MM.1S (cell line): ENCODE measurements around the gene KIAA1217.

Experiments used
- DNase-seq: peaks from one replicate; pipeline ENCODE4 v3.0.0-alpha.2; 2015
- H2AFZ ChIP-seq: fragments of 300-600 bp; sonication (generic); 2 replicates; pipeline ENCODE4 v1.6.0; 2016; ENCODE audit warnings: antibody characterized with exemption, low read length
- H3F3A ChIP-seq: fragments of 300-600 bp; sonication (generic); 2 replicates; pipeline ENCODE4 v1.6.1; 2016; ENCODE audit warnings: mild to moderate bottlenecking, antibody characterized with exemption, low read length, moderate library complexity, mixed read lengths; ENCODE audit not compliant: insufficient read depth
- H3K27ac ChIP-seq: fragments of 300-600 bp; sonication (generic); 2 replicates; pipeline ENCODE4 v1.5.1; 2016; ENCODE audit warnings: mild to moderate bottlenecking, low read length
- H3K27me3 ChIP-seq: fragments of 300-600 bp; sonication (generic); replicated peaks from 2 replicates; pipeline ENCODE4 v1.6.0; 2016; ENCODE audit warnings: low read length; ENCODE audit not compliant: insufficient read depth
- H3K36me3 ChIP-seq: fragments of 300-600 bp; sonication (generic); replicated peaks from 2 replicates; pipeline ENCODE4 v1.6.1; 2016; ENCODE audit warnings: mild to moderate bottlenecking, low read length, mixed read lengths; ENCODE audit not compliant: insufficient read depth
- H3K4me1 ChIP-seq: fragments of 300-600 bp; sonication (generic); 2 replicates; pipeline ENCODE4 v1.6.1; 2016; ENCODE audit warnings: low read length, mixed read lengths
- H3K4me2 ChIP-seq: fragments of 300-600 bp; sonication (generic); 2 replicates; pipeline ENCODE4 v1.6.0; 2016; ENCODE audit warnings: low read depth, low read length
- H3K4me3 ChIP-seq: fragments of 300-600 bp; sonication (generic); 2 replicates; pipeline ENCODE4 v1.5.1; 2016; ENCODE audit warnings: low read length, mixed read lengths
- H3K79me2 ChIP-seq: fragments of 300-600 bp; sonication (generic); 2 replicates; pipeline ENCODE4 v1.6.1; 2016; ENCODE audit warnings: mixed run types, low read length, mixed read lengths
- H3K9ac ChIP-seq: fragments of 300-600 bp; sonication (generic); 2 replicates; pipeline ENCODE4 v1.6.1; 2016; ENCODE audit warnings: low read length, mixed read lengths
- H3K9me2 ChIP-seq: fragments of 300-600 bp; sonication (generic); replicated peaks from 2 replicates; pipeline ENCODE4 v1.6.1; 2016; ENCODE audit warnings: mild to moderate bottlenecking, low read length, mixed read lengths; ENCODE audit not compliant: insufficient read depth
- H3K9me3 ChIP-seq: fragments of 300-600 bp; sonication (generic); replicated peaks from 2 replicates; pipeline ENCODE4 v1.6.1; 2016; ENCODE audit warnings: mild to moderate bottlenecking, low read length, mixed read lengths; ENCODE audit not compliant: insufficient read depth
- H4K20me1 ChIP-seq: fragments of 300-600 bp; sonication (generic); 2 replicates; pipeline ENCODE4 v1.6.1; 2016; ENCODE audit warnings: mild to moderate bottlenecking, low read length, moderate library complexity, mixed read lengths; ENCODE audit not compliant: insufficient read depth
- EZH2 ChIP-seq: fragments of 300-600 bp; sonication (generic); optimal IDR thresholded peaks from 2 replicates; pipeline ENCODE3; 2017; ENCODE audit warnings: low read depth, mild to moderate bottlenecking, antibody characterized with exemption, low read length, mixed read lengths
- EZH2phosphoT487 ChIP-seq: fragments of 300-600 bp; sonication (generic); IDR thresholded peaks from 2 replicates; pipeline ENCODE4 v1.6.1; 2018; ENCODE audit warnings: antibody characterized with exemption, low read length
- TF ChIP-seq, protein P1 (sequence below): fragments of 300-600 bp; sonication (generic); IDR thresholded peaks from 2 replicates; pipeline ENCODE4 v1.5.1; 2016; ENCODE audit warnings: antibody characterized with exemption, low read length, mixed read lengths

Gene KIAA1217

DNA sequence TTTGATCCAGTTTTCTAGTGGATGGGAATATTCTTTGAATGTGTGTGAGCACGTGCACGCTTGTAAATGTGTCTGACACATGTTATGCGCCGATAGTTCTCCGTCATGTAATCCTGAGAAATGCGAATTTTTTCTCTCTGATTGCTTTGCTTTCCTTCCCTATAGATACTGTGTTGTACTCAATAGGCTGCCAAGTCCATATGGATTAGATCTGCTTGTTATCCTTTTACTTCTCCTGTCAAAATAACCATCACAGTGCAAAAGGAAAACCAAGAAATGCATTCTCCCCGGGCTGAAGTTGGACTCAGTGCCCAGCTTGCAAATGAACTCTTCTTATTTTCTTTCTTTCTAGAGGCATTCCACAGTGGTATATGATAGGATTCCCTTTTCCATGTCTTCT, 131.9 kb downstream of the KIAA1217 start:
- Histone ChIP-seq H3K4me3 (no peak overlapping the region), H3K27me3 (no peaks in the 10 kb centered on the region), H3K79me2 (no peaks in the 10 kb centered on the region), H3K27ac (no peak overlapping the region), H3K36me3 (no peaks in the 10 kb centered on the region), H4K20me1 (no peaks in the 10 kb centered on the region), H3K9ac (no peak overlapping the region), H3K9me3 (no peaks in the 10 kb centered on the region), H3K9me2 (no peaks in the 10 kb centered on the region), H3K4me2 (no peak overlapping the region), H2AFZ (no peak overlapping the region), H3K4me1 (no peaks in the 10 kb centered on the region), H3F3A (no peaks in the 10 kb centered on the region)
- TF ChIP-seq EZH2 (no peak), EZH2phosphoT487 (no peak)
- TF ChIP-seq, protein P1, sequence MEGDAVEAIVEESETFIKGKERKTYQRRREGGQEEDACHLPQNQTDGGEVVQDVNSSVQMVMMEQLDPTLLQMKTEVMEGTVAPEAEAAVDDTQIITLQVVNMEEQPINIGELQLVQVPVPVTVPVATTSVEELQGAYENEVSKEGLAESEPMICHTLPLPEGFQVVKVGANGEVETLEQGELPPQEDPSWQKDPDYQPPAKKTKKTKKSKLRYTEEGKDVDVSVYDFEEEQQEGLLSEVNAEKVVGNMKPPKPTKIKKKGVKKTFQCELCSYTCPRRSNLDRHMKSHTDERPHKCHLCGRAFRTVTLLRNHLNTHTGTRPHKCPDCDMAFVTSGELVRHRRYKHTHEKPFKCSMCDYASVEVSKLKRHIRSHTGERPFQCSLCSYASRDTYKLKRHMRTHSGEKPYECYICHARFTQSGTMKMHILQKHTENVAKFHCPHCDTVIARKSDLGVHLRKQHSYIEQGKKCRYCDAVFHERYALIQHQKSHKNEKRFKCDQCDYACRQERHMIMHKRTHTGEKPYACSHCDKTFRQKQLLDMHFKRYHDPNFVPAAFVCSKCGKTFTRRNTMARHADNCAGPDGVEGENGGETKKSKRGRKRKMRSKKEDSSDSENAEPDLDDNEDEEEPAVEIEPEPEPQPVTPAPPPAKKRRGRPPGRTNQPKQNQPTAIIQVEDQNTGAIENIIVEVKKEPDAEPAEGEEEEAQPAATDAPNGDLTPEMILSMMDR = no peak
- DNase-seq = no peak

DNA sequence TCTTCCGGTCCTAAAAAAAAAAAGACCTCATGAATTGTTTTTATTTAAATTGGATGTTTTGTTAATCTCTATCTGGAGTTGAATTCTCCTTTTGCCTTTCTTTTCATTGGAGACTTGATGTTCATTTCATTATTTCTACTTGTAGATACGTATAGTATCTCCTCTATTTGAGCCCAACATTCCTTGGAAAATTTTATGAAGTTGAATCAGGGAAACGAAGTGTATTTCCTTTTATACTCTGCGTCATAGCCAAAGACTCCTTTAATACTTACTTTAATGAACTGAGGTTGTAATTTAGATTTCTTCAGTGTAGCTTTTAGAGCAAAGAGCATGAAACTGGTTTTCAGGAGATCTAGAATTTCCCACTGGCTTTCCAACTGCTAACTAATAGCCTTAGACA, 132.4 kb downstream of the KIAA1217 start:
- Histone ChIP-seq H3K9me2 (no peaks in the 10 kb centered on the region), H3K27me3 (no peaks in the 10 kb centered on the region), H3K9me3 (no peaks in the 10 kb centered on the region), H3K4me3 (no peak overlapping the region), H3K79me2 (no peaks in the 10 kb centered on the region), H4K20me1 (no peaks in the 10 kb centered on the region), H3K4me1 (no peaks in the 10 kb centered on the region), H3K4me2 (no peak overlapping the region), H3K9ac (no peak overlapping the region), H3K36me3 (no peaks in the 10 kb centered on the region), H3F3A (no peaks in the 10 kb centered on the region), H2AFZ (no peak overlapping the region), H3K27ac (no peak overlapping the region)
- TF ChIP-seq, protein P1 = no peak
- TF ChIP-seq EZH2 (no peak), EZH2phosphoT487 (no peak)
- no peak for DNase-seq

DNA sequence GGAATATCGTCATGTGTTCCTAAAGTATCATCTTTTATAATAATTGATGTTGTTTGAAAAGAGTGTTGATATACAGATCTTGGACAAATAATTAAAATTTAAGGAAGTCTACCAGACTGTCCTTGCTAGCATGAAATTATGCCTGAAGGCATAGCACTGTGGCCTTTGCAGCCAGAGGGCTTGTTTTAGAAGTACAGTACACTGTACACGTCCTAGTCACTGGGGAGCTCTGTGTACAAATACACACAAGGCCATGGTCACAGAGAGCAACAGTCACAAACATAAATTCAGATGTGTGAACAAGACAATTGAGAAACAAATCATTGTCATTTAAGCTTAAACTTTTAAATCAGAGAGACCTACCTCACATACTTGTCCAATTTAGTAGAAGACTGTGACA, 133.0 kb downstream of the KIAA1217 start:
- no peak for DNase-seq
- Histone ChIP-seq H3K4me3 (no peak overlapping the region), H3K27ac (no peak overlapping the region), H3K4me1 (no peaks in the 10 kb centered on the region), H4K20me1 (no peaks in the 10 kb centered on the region), H2AFZ (no peak overlapping the region), H3F3A (no peaks in the 10 kb centered on the region), H3K9ac (no peak overlapping the region), H3K9me2 (no peaks in the 10 kb centered on the region), H3K9me3 (no peaks in the 10 kb centered on the region), H3K27me3 (no peaks in the 10 kb centered on the region), H3K79me2 (no peaks in the 10 kb centered on the region), H3K36me3 (no peaks in the 10 kb centered on the region), H3K4me2 (no peak overlapping the region)
- TF ChIP-seq EZH2 = no peak
- TF ChIP-seq, protein P1 = no peak
- no peak for TF ChIP-seq EZH2phosphoT487
